Activated CD4-positive, alpha-beta memory T cell treated with anti-CD3 and anti-CD28 coated beads for 36 hours (primary cell): ENCODE measurements around the gene TP53TG3E. TPM values are rescaled to one million over a fixed set of nuclear protein-coding genes. Genes with fewer than 3 reads are reported as not detected.
"Not testable (repeated sequence)": the region's sequence is repeated elsewhere in the genome, so short reads cannot be mapped to it uniquely, and the experiment has no call there.

ENCODE experiments used
- CTCF ChIA-PET: fragments of 350-600 bp; sonication (Branson Sonifier 250); formaldehyde crosslinking; loops from one replicate; lab custom pipeline; 2021; ENCODE audit warnings: antibody characterized with exemption, inconsistent platforms; lab: Charles Lee
- POLR2A ChIA-PET: fragments of 350-600 bp; sonication (Branson Sonifier 250); formaldehyde crosslinking; loops from one replicate; lab custom pipeline; 2021; ENCODE audit warnings: antibody characterized with exemption; lab: Charles Lee
- DNase-seq: peaks from one replicate; pipeline ENCODE4 v3.0.0-alpha.2; 2020
- H3K27ac Mint-ChIP-seq: one replicate; pipeline ENCODE4 v1.8.0; 2021; ENCODE audit warnings: mixed read lengths
- H3K27me3 Mint-ChIP-seq: one replicate; pipeline ENCODE4 v1.8.0; 2021; ENCODE audit warnings: mixed read lengths
- H3K36me3 Mint-ChIP-seq: one replicate; pipeline ENCODE4 v1.8.0; 2021; ENCODE audit warnings: mixed read lengths
- H3K4me1 Mint-ChIP-seq: one replicate; pipeline ENCODE4 v1.8.0; 2021; ENCODE audit warnings: low read depth, mixed read lengths
- H3K4me3 Mint-ChIP-seq: one replicate; pipeline ENCODE4 v1.8.0; 2021; ENCODE audit warnings: mild to moderate bottlenecking, mixed read lengths
- H3K9me3 Mint-ChIP-seq: one replicate; pipeline ENCODE4 v1.8.0; 2021; ENCODE audit warnings: mixed read lengths
- intact Hi-C: fragments of 100-400 bp; cut with micrococcal nuclease; formaldehyde crosslinking; loops from one replicate; pipeline ENCODE4 v1.15.1; 2023
- total RNA-seq, 2 experiments: library from RNA; stranded (reverse); gene quantifications; one replicate each; pipeline ENCODE4 v1.2.3, GENCODE V29; 2021

TP53TG3E gene
- not detected for total RNA-seq

GRCh38 chr16:33304006-33304405 lies at the start of gene TP53TG3E:
Gene TP53TG3E (plus strand): TSS chr16:33304306. CDS start chr16:33304374, 68 bp downstream.
- POLR2A ChIA-PET, H3K4me1 Mint-ChIP-seq, intact Hi-C loops, DNase-seq, CTCF ChIA-PET, H3K27me3 Mint-ChIP-seq, H3K27ac Mint-ChIP-seq, H3K9me3 Mint-ChIP-seq, H3K4me3 Mint-ChIP-seq, H3K36me3 Mint-ChIP-seq: not testable (repeated sequence)

- H3K36me3 Mint-ChIP-seq, H3K4me1 Mint-ChIP-seq, H3K27me3 Mint-ChIP-seq, CTCF ChIA-PET, H3K9me3 Mint-ChIP-seq, H3K4me3 Mint-ChIP-seq, H3K27ac Mint-ChIP-seq, intact Hi-C loops, POLR2A ChIA-PET: not testable (repeated sequence)
- DNase-seq: peak; percentile 49
Measured at GRCh38 chr16:33336226-33337012, 32.3 kb downstream of the TP53TG3E start.

GRCh38 chr16:33337627-33338542 lies 33.8 kb downstream of the TP53TG3E start:
- H3K36me3 Mint-ChIP-seq, H3K9me3 Mint-ChIP-seq, intact Hi-C loops, H3K27ac Mint-ChIP-seq, H3K4me3 Mint-ChIP-seq, POLR2A ChIA-PET, H3K27me3 Mint-ChIP-seq, CTCF ChIA-PET, H3K4me1 Mint-ChIP-seq: not testable (repeated sequence)
- peak; percentile 42 for DNase-seq

GRCh38 chr16:33338543-33338951 lies 34.4 kb downstream of the TP53TG3E start:
- H3K9me3 Mint-ChIP-seq, H3K4me1 Mint-ChIP-seq, intact Hi-C loops, H3K27ac Mint-ChIP-seq, CTCF ChIA-PET, H3K4me3 Mint-ChIP-seq, H3K27me3 Mint-ChIP-seq, H3K36me3 Mint-ChIP-seq, POLR2A ChIA-PET: not testable (repeated sequence)
- peak; percentile 15 for DNase-seq

- CTCF ChIA-PET, H3K27ac Mint-ChIP-seq, H3K9me3 Mint-ChIP-seq, H3K36me3 Mint-ChIP-seq, POLR2A ChIA-PET, H3K4me1 Mint-ChIP-seq, H3K27me3 Mint-ChIP-seq, intact Hi-C loops, H3K4me3 Mint-ChIP-seq: not testable (repeated sequence)
- peak; percentile 36 for DNase-seq
Measured at GRCh38 chr16:33339093-33340061, 35.3 kb downstream of the TP53TG3E start.

Other genes starting within 250 kb of the TP53TG3E start
- gene TP53TG3C, start 110.1 kb upstream of the TP53TG3E start, total RNA-seq: not detected
- gene TP53TG3B, start 56.5 kb downstream of the TP53TG3E start, total RNA-seq: not detected
- not detected for gene TP53TG3F, start 155.3 kb downstream of the TP53TG3E start, total RNA-seq